Activated CD4-positive, alpha-beta T cell treated with anti-CD3 and anti-CD28 coated beads, Interleukin-2, amount 50 U/mL, for 48 hours (primary cell): Measurements from ENCODE around the gene DCUN1D4.
"Not testable (repeated sequence)": the region's sequence is repeated elsewhere in the genome, so short reads cannot be mapped to it uniquely, and the experiment has no call there.

ENCODE experiments used
- DNase-seq, 2 experiments: peaks; one replicate each; pipeline ENCODE4 v3.0.0-alpha.2; 2020

DCUN1D4 gene

DNA sequence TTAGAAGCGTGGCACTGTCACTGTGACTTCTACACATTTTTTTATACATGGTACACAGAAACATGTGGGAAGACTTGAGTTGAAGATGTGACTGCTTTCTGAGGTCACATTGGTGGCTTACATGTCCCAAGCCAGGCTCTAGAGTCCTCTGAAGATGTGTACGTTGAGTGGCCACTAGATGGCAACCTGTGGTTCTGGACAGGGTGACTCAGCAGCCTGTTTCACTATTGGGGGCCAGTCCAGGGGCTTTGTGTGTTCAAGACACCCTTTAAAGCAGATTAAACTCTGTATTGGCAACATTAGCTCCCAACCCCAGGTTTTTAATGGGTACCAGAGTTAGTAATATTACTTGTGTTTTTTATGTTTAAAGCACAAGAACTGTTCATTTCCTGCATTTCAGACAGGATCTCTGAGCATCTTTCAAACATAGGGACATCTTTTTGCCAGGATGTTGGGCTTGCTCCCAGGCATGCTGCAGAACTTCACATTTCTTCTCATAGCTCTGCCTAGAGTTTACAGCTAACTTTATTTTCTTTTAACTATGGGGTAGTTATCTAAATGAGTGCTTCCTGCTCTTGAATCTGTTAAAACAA is 53.0 kb downstream of the DCUN1D4 start:
- DNase-seq, result peak; percentile 34 to 56

DNA sequence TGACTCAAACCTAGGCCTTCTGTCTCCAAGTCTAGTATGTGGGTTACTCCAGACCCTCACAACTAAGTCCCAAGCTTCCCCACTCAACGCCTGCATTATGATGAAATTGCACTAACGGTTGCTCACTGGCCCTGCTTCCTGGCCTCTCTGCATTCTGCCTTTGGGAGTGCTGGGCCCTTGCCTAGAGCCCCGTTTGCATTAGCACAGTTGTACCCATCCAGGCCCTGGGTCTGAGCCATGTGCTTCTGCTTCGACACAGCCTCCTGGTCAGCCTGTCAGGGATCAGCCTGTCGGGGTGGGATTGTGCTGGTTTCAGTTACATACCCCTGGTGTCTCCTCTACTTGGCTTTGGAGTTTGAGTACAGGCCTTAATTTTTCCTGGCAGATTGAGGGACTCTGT is 58.4 kb downstream of the DCUN1D4 start:
- no peak for DNase-seq

DNA sequence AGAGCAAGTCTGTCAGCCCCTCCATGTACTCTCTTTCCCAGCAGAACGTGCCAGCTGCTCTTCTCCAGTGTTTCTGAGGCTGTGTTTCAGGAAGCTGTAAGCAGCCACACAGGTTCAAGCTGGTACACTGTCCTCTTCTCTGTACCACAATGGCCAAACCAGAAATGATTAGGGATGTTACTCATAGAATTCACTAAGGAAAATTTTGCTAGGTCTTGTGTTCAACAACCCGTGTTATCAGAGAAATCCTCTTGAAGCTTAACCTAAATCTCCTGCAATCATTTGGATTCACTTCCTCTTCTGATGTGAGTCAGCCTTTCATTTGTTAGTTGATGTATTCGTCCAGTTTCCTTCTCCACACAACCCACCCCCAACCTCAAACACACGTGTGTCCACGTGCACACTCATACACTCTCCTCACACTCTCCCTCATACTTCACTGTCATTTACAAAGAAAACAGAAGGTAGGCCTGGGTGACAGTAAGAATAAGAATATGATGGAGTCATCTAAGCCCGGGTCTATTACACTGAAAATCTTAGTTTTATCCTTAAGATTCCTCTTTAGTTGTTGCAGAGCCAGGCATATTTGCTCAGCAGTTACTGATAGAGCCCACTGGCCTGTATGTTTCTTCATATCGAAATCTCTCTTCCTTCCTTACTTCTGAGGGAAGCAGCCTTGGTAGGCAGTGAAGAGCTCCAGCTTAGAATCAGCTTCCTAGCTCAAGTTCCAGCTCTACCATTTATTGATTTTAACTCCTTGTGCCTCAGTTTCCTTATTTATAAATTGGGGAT is 63.4 kb downstream of the DCUN1D4 start:
- no peak for DNase-seq

DNA sequence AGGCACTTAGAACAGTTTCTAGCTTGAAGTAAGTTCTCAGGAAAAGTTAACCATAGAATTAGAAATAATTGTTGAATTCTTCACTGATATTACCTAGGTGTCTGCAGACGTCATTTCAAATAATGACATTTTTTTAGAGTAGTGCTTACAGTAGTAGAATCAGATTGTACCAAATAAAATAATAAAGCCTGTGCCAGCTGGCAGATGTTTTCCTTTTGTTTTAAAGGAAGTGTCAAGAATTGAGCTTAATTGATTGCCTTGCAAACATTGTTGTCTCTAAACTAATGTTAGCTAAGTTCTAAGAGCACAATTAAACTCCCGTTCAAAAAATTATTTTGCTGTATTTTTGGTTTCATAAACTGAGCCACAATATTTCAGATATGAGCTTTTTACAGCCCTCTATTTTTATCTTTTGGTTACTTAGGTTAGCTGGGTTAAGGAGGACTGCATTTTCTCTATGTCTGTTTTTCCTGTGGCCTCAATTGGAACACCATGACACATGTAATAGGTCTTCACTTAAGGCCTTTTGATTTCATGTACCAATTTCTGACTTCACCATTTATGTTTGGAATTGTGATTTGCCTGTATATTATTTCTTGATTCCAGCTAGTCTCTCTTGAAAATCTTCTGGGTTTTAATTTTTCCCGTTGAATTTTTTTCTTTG is 64.2 kb downstream of the DCUN1D4 start:
- DNase-seq, result no peak

DNA sequence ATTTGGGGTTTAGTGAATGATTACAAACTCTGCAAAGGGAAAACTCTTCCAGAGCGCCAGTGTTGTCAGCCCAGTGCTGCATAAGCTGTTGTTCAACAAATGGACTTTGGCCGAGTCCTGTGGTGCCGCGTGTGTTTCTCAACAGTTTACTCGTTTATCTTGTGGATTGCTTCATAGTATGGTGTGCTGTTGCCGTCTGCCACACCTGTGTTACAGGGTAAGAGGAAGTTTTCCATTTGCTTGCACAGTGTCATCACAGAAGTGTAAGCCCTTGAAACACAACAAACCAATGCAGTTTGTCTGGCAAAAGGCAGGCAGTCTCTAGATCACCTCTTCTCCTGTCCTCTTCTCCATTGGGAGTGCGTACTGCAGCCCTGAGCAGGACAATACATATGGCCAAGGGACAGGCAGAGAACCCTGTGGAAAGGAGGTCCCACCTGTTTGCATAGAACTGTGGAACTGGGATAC is 66.3 kb downstream of the DCUN1D4 start:
- DNase-seq, result no peak

DNA sequence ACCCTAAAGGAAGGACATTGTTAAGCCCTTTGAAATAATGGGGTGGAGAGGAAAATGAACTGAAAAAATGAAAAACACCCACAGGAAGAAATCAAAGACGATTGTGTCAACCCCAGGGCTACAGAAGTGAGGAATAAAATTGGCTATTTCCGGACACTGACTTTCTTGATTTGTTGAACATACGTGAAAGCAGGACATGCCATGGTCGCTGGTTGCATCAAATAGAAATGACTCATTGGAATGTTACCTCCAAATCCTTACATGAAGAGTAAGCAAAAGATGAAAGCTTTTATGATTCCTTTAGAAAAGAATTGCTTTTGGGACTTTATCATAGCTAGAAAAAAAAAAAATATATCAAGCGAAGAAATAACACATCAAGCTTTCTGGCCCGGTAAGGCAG is 75.3 kb downstream of the DCUN1D4 start:
- DNase-seq, result no peak

DNA sequence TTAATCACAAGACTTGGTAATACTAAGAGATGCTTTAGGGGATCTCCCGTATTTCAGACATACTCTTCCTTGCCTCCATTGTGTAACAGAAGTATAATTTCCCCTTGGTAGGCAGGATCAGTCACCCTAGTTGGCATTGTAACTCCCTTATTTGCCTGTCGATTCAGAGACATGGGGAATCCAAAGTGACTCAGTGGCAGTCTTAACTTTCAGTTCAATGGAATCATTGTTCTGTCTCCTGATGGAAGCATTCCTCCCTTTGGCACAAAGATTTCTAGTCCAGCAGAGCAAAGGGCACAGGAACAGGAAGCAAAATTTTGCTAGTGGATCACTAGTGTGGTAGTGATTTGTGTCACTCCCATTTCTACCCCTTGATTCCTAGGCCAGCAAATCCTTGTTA is 80.4 kb downstream of the DCUN1D4 start:
- no peak for DNase-seq

DNA sequence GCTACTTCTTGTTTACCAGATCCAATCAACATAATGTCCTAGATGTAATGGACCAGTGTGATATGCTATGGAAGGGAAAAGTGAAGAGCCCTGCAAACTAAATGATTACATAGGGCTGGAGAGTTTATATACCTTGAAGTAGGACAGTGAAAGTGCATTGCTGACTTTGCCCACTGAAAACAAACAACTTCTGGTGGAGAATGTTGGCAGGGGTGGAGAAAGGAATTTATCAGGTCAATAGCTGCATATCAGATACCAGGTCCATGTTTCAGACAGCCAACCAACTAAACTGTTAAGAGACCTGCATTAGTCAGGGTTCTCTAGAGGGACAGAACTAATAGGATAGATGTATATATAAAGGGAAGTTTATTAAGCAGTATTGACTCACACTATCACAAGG is 82.4 kb downstream of the DCUN1D4 start:
- DNase-seq, result no peak

DNA sequence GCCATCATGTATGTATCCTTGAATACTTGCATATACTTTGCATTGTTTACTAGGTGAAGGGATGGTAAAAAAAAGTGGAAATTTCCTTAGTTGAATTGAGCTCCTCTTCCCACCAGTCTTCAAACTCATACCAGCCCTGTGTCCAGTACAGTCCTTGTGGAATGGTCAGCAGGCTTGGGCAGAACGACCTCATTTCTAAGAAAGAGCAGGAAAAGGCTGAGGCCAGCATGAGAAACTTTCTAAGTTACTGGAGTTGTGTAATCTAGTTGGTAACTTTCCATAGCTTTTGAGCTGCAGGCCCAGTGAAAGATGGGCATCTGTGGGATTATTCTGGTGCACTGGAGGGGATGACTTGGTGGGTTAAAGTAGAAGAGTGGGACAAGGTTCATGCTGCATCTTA is 87.6 kb downstream of the DCUN1D4 start:
- no peak for DNase-seq

DNA sequence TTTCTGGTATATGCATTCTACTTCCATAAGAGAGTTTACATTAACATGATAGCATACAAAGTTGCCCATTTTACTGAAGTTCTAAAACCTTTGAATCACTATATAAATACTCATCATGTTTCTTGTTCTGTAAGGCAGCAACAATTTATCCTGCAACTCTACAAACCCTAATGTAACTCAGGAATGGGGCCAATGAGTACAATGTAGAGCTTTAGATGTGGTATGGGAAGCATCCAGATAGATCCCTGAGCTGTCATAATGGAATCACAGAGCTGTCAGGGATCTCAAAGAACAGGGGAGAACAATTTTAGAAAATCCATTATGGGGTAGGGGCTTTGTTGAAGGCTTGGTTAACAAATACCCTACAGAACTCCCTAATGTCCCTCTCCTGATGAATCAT is 88.5 kb downstream of the DCUN1D4 start:
- DNase-seq, result no peak

DNA sequence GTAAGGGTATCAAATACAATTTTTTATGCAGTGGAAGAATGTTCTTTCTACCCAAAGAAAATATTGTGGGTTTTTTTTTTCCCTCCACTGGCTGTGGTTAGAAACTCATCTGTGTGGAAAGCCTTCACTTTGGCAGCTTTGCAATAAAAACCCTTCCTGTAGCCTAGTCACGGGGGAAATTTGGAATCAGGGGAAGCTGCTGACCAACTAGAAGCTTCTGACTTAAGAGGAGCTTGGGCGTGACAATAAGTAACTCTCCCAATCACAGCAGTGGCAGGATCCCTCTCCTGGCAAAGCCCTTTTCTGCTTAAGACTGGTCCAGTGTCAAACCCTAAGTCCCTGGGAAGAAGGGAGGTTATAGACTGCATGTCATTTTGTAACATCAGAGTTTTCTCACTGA is 89.3 kb downstream of the DCUN1D4 start:
- DNase-seq, result no peak

DNA sequence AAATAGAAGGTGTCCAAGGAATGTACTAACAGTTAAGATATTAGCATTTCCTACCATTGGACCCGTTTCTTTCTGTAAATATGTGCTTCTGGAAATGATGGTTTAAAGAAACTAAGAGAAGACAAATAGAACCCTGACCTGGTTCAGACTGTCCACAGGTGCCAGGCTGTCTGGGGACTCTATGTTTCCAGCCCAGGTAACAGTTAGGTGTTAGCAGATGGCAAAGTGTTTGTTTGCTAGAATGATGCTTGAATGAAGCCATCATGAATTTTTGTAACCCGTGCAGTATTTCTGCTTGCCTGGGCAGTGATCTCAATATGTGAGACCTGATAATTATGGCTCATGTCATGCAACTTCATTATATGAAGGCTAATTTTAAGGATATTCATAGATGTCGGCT is 89.7 kb downstream of the DCUN1D4 start:
- DNase-seq, result no peak

DNA sequence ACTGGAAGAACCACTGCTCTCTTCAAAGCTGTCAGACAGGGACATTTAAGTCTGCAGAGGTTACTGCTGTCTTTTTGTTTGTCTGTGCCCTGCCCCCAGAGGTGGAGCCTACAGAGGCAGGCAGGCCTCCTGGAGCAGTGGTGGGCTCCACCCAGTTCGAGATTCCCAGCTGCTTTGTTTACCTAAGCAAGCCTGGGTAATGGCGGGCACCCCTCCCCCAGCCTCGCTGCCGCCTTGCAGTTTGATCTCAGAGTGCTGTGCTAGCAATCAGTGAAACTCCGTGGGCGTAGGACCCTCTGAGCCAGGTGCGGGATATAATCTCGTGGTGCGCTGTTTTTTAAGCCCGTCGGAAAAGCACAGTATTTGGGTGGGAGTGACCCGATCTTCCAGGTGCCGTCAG is 97.5 kb downstream of the DCUN1D4 start:
- DNase-seq, result not testable (repeated sequence)

DNA sequence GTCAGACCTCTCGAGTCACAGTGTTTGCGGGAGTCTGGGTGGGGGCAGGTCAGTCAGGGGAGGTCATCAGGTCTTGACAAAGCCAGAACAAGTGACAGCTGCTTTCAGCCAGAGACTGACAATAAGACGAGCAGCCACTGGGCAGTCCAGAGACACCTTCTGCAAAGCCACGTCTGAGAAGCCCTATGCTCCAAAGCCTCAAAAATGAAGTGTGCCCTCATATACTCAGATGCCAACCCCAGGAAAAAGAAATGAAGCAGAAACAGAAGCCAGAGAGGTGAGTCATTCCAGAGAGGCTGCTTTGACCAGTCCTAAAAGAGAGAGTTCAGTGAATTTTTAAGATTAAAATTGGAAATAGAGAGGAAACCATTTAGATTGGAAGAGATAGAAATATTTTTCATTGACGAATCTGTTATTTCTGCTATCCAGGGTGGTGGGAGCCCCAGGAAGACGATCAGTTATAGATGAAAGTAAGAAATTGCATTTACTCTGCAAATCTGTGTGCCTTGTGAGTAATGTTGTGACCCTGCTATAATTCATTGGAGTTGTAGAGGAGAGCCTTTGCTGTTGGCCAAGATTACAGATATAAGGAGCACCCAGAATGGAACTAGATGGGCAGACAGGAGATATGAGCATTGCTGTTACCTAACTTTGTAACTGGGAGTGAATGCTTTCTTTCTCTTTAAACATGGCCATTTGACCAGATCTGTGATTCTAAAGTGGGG is 99.3 kb downstream of the DCUN1D4 start:
- no peak for DNase-seq

DNA sequence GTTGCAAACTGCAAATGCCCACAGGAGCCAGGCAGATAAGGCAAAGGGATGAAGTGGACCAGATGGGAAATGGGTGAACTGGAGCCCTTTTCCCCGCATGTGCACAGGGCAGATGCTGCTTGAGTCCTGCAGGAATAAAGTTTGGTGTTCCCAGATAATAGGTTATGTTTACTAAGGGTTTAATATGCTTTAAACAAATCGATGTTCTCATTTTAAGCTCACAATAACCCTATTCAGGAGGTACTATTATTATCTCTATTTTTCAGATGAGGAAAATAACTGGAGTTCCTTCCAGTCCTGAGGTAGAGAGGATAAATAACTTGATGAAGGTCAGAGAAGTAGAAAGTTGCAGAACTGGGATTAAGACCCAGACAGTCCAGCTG is 99.9 kb downstream of the DCUN1D4 start:
- DNase-seq, result no peak

DNA sequence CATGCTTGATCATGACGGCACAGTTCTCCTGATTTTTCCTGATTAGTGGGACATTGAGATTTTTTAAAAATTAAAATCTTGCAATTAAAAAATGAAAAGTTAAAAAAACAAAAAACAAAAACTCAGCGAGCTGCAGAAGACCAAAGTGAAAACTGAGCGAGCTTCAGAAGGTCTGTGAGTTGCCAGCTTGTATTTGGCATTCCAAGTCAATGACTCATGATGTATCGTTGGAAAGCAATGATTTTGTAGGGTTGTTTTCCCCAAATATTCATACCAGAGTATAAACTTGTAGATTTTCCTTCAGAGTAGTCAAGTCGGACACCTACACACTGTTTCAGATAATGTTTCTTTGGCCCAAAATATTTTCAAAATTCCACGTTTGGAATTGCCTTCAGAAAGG is 100.3 kb downstream of the DCUN1D4 start:
- DNase-seq, result no peak

DNA sequence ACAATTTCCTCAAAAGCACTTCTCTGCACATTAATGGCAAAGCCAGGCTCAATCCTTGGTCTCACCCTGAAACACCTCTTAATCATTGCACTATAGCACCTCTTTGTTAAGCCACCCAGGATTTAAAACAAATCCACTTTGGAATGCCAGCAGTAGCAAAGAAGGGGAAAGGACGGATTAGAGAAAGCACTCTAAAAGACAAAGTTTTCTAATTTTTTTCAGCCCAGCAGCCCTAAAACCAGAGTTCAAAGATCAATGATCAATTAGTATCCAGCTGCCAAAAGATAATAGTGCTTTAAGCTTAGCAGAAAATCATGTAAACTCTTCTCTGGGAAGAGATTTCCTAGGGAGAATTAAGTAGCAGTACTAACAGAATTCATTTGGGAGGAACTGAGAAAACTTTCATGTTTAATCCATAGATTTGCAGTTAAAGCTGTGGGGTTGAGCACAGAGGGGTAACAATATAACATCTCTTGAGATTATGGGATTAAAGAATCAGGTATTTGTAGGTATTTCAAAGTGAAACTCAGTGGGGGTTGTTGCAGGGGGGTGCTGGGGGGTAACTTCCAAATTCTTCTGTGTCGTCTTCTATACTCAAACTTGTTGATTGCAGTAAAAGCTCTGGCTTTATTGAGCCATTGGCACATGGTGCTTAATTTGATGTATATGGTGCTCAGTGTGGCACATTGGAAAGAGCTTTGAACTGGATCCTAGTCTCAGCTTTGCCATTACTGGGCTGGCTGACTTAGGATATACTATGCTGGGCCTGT is 115.4 kb downstream of the DCUN1D4 start:
- DNase-seq, result no peak

DNA sequence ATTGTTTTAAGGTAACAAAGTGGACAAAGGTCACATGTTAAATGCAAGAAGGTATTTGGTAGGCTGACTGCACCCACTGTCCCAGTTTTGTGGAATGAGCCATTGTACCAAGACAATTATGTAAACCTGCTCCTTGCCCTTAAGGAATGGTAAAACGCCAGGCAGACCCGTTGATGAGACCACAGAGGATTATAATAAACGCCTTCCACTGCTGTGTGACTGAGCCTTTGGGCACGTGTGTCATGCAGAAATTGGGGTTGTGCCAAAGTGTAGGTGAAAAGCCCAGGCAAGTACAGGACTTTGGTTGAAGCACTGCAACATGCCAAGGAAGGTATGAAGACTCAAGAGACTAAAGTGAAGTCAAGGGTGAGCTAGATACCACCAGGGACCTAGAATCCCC is 117.5 kb downstream of the DCUN1D4 start:
- DNase-seq, result no peak

DNA sequence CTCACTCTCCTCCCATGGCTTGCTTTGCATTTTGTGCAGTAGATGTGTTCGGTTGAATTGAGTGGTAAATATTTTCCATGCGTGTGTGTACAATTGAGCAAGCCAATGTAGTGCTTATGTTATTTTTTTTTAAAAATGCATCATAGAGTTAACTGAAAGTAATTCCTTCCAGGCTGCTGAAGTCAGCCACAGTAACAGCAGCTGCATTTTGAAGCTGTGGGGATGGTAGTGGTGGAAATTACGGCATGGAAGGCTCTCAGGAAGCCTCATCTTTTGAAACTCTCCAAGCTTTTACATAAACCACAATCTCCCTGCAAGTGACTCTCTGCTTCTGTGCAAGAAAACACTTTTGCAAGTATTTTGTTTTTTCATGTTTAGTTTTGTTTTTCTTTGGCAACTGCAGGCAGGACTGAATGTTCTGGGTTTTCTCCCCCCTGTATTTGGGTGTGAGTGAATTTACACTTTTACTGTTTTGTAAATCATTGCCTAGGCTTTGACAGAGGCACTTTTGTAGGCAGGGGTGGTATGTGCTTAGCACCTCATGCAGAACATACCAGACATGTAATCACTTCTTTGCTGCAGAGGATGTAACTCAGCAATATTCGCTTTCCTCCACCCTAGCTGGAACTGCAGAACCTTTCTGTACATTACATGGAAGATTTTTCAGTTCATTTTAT is 121.0 kb downstream of the DCUN1D4 start:
- DNase-seq, result no peak

DNA sequence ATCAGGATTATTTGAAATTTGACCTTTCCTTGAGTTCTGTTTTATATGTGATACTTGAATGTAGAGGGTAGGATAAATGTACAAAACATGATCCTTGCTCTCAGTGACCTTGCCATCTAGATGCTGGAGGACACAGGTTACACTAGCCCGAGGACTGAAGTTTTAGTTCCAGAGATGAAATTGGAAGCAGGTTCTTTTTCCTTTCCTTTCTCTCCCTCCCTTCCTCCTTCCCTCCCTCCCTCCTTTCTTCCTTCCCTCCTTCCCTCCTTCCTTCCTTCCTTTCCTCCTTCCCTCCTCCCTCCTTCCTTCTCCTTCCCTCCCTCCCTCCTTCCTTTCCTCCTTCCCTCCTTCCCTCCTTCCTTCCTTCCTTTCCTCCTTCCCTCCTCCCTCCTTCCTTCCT is 122.9 kb downstream of the DCUN1D4 start:
- DNase-seq, result no peak
